ENCODE data around the gene MBLAC1. TPM values are rescaled to one million over a fixed set of nuclear protein-coding genes. Genes with fewer than 3 reads are reported as not detected.
A peak's percentile ranks its signal among the peaks of the same experiment; 100 is the strongest.
"Not testable (repeated sequence)": the region's sequence is repeated elsewhere in the genome, so short reads cannot be mapped to it uniquely, and the experiment has no call there.

MBLAC1 gene
- total RNA-seq, 1 donor: 2.2 TPM

GRCh38 chr7:100142461-100142860 lies 15.7 kb downstream of the MBLAC1 start:
- Histone ChIP-seq H3K36me3 (ENCODE audit: insufficient read depth, low read length) (no peaks in the 10 kb centered on the region), H3K4me1 (ENCODE audit: insufficient read depth, low read length) (no peaks in the 10 kb centered on the region), H3K79me2 (ENCODE audit: insufficient read depth, low read length) (no peaks in the 10 kb centered on the region), H3K9me3 (ENCODE audit: low read depth, low read length) (no peaks in the 10 kb centered on the region), H4K20me1 (ENCODE audit: insufficient read depth, low read length) (no peaks in the 10 kb centered on the region), H3K27ac (ENCODE audit: low read depth, low read length) (no peak overlapping the region), H3K27me3 (ENCODE audit: insufficient read depth, low read length) (no peaks in the 10 kb centered on the region), H3K4me2 (ENCODE audit: insufficient read depth, low read length) (no peak overlapping the region), H2AFZ (ENCODE audit: low read length) (no peak overlapping the region), H3K4me3 (ENCODE audit: insufficient read depth, low read length) (no peak overlapping the region)
- TF ChIP-seq CTCF (IDR thresholded peaks at IDR 0.05; ENCODE audit: extremely low read depth, low read depth, low read length): no peak
- no peak for DNase-seq (ENCODE audit: insufficient read length, low spot score, missing footprints)

- not testable (repeated sequence) for H3K9me3 ChIP-seq (ENCODE audit: low read depth, low read length); H4K20me1 ChIP-seq (ENCODE audit: insufficient read depth, low read length); H3K4me3 ChIP-seq (ENCODE audit: insufficient read depth, low read length); H3K27ac ChIP-seq (ENCODE audit: low read depth, low read length); H2AFZ ChIP-seq (ENCODE audit: low read length); H3K4me2 ChIP-seq (ENCODE audit: insufficient read depth, low read length); H3K27me3 ChIP-seq (ENCODE audit: insufficient read depth, low read length); H3K36me3 ChIP-seq (ENCODE audit: insufficient read depth, low read length); H3K4me1 ChIP-seq (ENCODE audit: insufficient read depth, low read length)
- peak; percentile 65 for DNase-seq (ENCODE audit: insufficient read length, low spot score, missing footprints)
- peaks cover 25% of the 10 kb centered on the region for H3K79me2 ChIP-seq (ENCODE audit: insufficient read depth, low read length)
These were observed 19.6 kb downstream of the MBLAC1 start for GRCh38 chr7:100146350-100146749.

- Histone ChIP-seq H3K4me2 (ENCODE audit: insufficient read depth, low read length) (no peak overlapping the region), H3K27ac (ENCODE audit: low read depth, low read length) (no peak overlapping the region), H2AFZ (ENCODE audit: low read length) (no peak overlapping the region), H4K20me1 (ENCODE audit: insufficient read depth, low read length) (no peaks in the 10 kb centered on the region), H3K36me3 (ENCODE audit: insufficient read depth, low read length) (peaks cover under 1% of the 10 kb centered on the region), H3K4me3 (ENCODE audit: insufficient read depth, low read length) (no peak overlapping the region), H3K27me3 (ENCODE audit: insufficient read depth, low read length) (no peaks in the 10 kb centered on the region), H3K4me1 (ENCODE audit: insufficient read depth, low read length) (peaks cover 9% of the 10 kb centered on the region), H3K9me3 (ENCODE audit: low read depth, low read length) (no peaks in the 10 kb centered on the region), H3K79me2 (ENCODE audit: insufficient read depth, low read length) (peaks cover 28% of the 10 kb centered on the region)
- no peak for TF ChIP-seq CTCF (IDR thresholded peaks at IDR 0.05; ENCODE audit: extremely low read depth, low read depth, low read length)
- no peak for DNase-seq (ENCODE audit: insufficient read length, low spot score, missing footprints)
These were observed 20.5 kb downstream of the MBLAC1 start for GRCh38 chr7:100147278-100147677.

- peak overlapping the region; percentile 100 for H3K4me3 ChIP-seq (ENCODE audit: insufficient read depth, low read length)
- no peak for TF ChIP-seq CTCF (IDR thresholded peaks at IDR 0.05; ENCODE audit: extremely low read depth, low read depth, low read length)
- H3K4me1 ChIP-seq (ENCODE audit: insufficient read depth, low read length): peaks cover 9% of the 10 kb centered on the region
- no peaks in the 10 kb centered on the region for H3K27me3 ChIP-seq (ENCODE audit: insufficient read depth, low read length)
- no peak for DNase-seq (ENCODE audit: insufficient read length, low spot score, missing footprints)
- peaks cover 35% of the 10 kb centered on the region for H3K79me2 ChIP-seq (ENCODE audit: insufficient read depth, low read length)
- peak overlapping the region; percentile 90 for H3K4me2 ChIP-seq (ENCODE audit: insufficient read depth, low read length)
- H3K9me3 ChIP-seq (ENCODE audit: low read depth, low read length): no peaks in the 10 kb centered on the region
- H2AFZ ChIP-seq (ENCODE audit: low read length): peak overlapping the region; percentile 77
- no peak overlapping the region for H3K27ac ChIP-seq (ENCODE audit: low read depth, low read length)
- H4K20me1 ChIP-seq (ENCODE audit: insufficient read depth, low read length): no peaks in the 10 kb centered on the region
- H3K36me3 ChIP-seq (ENCODE audit: insufficient read depth, low read length): peaks cover 9% of the 10 kb centered on the region
These were observed 21.4 kb downstream of the MBLAC1 start for GRCh38 chr7:100148225-100148558.

All from osteoblast (primary cell).